ENCODE data around the gene PSKH1.

Gene PSKH1

GRCh38 chr16:67919622-67920221 is 26.7 kb downstream of the PSKH1 start:
- no peak for DNase-seq (ENCODE audit: extremely low read depth, low read depth)

GRCh38 chr16:67922221-67922620 is 29.2 kb downstream of the PSKH1 start:
- no peak for DNase-seq (ENCODE audit: extremely low read depth, low read depth)
- TF ChIP-seq CTCF (IDR thresholded peaks at IDR 0.05; ENCODE audit: low read depth, low read length): no peak

More at GRCh38 chr16:67919622-67920221, 26.7 kb downstream of the PSKH1 start:
- no peak for TF ChIP-seq CTCF (IDR thresholded peaks at IDR 0.05; ENCODE audit: low read depth, low read length)

- no peak for DNase-seq (ENCODE audit: extremely low read depth, low read depth)
- TF ChIP-seq CTCF (IDR thresholded peaks at IDR 0.05; ENCODE audit: low read depth, low read length): no peak
Measured at GRCh38 chr16:67922740-67923139, 29.7 kb downstream of the PSKH1 start.

GRCh38 chr16:67923414-67924116 is 30.5 kb downstream of the PSKH1 start:
- DNase-seq (ENCODE audit: extremely low read depth, low read depth): no peak
- no peak for TF ChIP-seq CTCF (IDR thresholded peaks at IDR 0.05; ENCODE audit: low read depth, low read length)

GRCh38 chr16:67924140-67924906 is 31.3 kb downstream of the PSKH1 start:
- no peak for DNase-seq (ENCODE audit: extremely low read depth, low read depth)
- TF ChIP-seq CTCF (IDR thresholded peaks at IDR 0.05; ENCODE audit: low read depth, low read length): no peak

- DNase-seq (ENCODE audit: extremely low read depth, low read depth): no peak
- TF ChIP-seq CTCF (IDR thresholded peaks at IDR 0.05; ENCODE audit: low read depth, low read length): no peak
Measured at GRCh38 chr16:67926181-67926750, 33.2 kb downstream of the PSKH1 start.

Measured in AG09319 (cell line).